Measurements from ENCODE around the gene ITGA11.

DNA sequence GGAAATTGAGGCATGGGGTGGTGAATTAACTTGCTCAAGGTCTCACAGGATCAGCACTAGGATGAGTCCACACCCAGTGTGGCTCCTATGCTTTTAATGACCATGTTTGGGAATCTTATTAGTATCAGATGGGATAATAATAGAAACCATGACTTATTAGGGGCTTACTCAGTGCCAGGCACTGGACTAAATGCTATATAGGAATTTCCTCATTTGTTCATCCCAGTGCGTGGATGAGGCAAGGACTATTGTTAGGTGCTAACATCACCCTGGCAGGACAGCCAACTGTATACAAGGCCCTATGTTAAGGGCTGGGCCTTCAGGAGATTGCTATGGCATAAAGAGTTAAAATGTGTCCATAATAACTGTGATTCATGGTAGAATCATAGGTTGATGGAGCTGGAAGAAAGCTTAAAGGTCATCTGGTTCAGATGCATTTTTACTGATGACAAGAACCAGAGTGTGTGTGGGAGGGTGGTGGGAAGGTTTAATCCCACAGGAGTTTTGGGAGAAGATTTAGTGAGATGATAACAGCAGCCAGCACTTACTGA lies 159.2 kb downstream of the ITGA11 start:
- TF ChIP-seq, protein P1, sequence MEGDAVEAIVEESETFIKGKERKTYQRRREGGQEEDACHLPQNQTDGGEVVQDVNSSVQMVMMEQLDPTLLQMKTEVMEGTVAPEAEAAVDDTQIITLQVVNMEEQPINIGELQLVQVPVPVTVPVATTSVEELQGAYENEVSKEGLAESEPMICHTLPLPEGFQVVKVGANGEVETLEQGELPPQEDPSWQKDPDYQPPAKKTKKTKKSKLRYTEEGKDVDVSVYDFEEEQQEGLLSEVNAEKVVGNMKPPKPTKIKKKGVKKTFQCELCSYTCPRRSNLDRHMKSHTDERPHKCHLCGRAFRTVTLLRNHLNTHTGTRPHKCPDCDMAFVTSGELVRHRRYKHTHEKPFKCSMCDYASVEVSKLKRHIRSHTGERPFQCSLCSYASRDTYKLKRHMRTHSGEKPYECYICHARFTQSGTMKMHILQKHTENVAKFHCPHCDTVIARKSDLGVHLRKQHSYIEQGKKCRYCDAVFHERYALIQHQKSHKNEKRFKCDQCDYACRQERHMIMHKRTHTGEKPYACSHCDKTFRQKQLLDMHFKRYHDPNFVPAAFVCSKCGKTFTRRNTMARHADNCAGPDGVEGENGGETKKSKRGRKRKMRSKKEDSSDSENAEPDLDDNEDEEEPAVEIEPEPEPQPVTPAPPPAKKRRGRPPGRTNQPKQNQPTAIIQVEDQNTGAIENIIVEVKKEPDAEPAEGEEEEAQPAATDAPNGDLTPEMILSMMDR (IDR thresholded peaks at IDR 0.05), result no peak
- no peak for TF ChIP-seq EZH2 (IDR thresholded peaks at IDR 0.05; ENCODE audit: borderline replicate concordance, insufficient read depth, low read depth, low read length, poor library complexity, severe bottlenecking)
